ENCODE measurements around the gene ZFP91.

GRCh38 chr11:58609723-58610122, 30.9 kb downstream of the ZFP91 start:
- no peak for TF ChIP-seq CTCF (IDR thresholded peaks at IDR 0.05; ENCODE audit: low read depth, low read length, poor library complexity, severe bottlenecking)
- TF ChIP-seq EZH2phosphoT487 (IDR thresholded peaks at IDR 0.05; ENCODE audit: borderline replicate concordance, low read length) = no peak
